M059J (cell line): ENCODE results near the gene ARL8B. TPM values are rescaled to one million over a fixed set of nuclear protein-coding genes. Genes with fewer than 3 reads are reported as not detected.
"Not testable (repeated sequence)": the region's sequence is repeated elsewhere in the genome, so short reads cannot be mapped to it uniquely, and the experiment has no call there.

Source experiments
- DNase-seq: peaks from one replicate; pipeline ENCODE4 v3.0.0-alpha.2; 2012; ENCODE audit warnings: low read depth
- total RNA-seq: library from RNA; depleted of rRNA; stranded (reverse); fragments of >200 nt; shearing (Covaris generic); gene quantifications from 2 replicates; pipeline ENCODE4 v1.2.3, GENCODE V29; 2014

ARL8B gene
- total RNA-seq, 1 experiment from 2014 or later: 40.9 TPM

DNA sequence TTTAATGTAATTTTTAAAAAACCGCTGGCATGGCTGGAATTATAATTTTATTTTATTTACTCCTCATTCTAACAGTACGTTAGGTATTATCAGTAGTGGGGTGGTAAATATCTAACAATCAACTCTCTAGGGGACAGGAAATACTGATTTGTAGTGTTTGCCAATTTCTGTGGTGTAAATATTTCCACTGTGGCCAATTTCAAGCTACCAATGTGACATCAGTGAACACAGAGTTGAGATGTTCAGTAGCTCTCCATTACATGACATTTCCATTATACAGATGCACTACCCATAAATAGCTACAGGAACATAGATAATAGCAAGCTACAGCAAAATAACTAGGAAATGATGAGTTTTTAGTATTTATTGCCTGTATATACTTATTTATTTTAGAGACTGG is 10.0 kb upstream of the ARL8B start:
- DNase-seq: no peak

DNA sequence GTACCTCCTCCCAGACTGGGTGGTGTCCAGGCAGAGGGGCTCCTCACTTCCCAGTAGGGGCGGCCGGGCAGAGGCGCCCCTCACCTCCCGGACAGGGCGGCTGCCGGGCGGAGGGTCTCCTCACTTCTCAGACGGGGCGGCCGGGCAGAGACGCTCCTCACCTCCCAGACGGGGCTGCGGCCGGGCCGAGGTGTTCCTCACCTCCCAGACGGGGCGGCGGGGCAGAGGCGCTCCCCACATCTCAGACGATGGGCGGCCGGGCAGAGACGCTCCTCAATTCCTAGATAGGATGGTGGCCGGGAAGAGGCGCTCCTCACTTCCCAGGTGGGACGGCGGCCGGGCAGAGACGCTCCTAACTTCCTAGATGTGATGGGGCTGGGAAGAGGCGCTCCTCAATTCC is 8.4 kb upstream of the ARL8B start:
- not testable (repeated sequence) for DNase-seq

DNA sequence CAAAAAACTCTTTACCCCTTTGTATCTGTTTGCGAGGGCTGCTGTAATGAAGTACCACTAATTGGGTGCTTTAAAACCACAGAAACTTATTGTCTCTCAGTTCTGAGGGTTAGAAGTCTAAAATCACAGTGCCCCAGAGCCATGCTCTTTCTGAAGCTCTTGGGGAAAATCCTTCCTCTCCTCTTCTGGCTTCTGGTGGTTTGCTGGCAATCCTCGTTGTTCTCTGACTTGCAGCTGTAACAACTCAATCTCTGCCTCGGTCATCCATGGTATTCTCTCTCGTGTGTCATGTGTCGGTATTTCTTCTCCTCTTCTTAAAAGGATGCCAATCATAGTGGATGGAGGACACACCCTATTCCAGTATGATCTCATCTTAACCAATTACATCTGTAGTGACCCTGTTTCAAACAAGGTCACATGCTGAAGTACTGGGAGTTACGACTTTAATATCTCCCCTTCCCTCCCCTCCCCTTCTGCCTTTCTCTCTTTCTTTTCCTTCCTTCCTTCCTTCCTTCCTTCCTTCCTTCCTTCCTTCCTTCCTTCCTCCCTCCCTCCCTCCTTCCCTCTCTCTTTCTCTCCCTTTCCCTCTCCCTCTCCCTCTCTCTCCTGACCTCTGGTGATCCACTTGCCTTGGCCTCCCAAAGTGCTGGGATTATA is 6.5 kb upstream of the ARL8B start:
- no peak for DNase-seq

DNA sequence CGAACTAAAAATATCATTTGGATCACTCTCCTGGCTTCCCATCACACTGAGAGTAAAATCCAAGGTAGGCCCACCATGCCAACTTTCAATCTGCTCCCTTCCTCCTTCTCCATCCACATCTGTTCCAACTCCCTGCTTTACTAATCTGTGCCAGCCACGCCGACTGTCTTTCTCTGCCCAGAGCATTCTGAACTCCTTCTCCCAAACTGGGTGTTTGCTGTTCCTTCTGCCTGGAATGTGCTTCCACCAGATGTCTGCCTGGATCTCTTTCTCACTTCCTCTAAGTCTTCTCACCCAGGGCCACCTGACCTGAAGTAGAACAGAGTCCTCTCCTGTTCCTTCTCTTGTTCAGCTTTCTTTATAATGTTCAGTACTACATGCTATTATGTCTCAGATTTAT is 5.6 kb upstream of the ARL8B start:
- no peak for DNase-seq

DNA sequence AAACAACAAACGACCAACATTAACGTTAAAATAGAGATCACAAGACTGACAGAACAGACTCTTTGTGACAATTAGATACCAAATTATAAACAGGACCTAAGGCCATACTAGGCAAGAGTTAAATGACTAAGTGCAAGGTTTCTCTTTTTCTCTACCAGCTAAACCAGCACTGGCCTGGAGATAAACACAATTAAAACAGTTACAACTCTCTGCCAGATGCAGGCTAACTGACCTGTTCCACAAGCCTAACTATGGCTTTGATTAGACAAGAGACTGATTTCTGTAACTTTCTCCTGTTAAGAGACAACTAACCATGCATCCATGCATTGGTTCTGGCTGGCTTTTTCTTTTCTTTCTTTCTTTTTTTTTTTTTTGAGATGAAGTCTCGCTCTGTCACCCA is 1.6 kb upstream of the ARL8B start:
- DNase-seq: no peak

DNA sequence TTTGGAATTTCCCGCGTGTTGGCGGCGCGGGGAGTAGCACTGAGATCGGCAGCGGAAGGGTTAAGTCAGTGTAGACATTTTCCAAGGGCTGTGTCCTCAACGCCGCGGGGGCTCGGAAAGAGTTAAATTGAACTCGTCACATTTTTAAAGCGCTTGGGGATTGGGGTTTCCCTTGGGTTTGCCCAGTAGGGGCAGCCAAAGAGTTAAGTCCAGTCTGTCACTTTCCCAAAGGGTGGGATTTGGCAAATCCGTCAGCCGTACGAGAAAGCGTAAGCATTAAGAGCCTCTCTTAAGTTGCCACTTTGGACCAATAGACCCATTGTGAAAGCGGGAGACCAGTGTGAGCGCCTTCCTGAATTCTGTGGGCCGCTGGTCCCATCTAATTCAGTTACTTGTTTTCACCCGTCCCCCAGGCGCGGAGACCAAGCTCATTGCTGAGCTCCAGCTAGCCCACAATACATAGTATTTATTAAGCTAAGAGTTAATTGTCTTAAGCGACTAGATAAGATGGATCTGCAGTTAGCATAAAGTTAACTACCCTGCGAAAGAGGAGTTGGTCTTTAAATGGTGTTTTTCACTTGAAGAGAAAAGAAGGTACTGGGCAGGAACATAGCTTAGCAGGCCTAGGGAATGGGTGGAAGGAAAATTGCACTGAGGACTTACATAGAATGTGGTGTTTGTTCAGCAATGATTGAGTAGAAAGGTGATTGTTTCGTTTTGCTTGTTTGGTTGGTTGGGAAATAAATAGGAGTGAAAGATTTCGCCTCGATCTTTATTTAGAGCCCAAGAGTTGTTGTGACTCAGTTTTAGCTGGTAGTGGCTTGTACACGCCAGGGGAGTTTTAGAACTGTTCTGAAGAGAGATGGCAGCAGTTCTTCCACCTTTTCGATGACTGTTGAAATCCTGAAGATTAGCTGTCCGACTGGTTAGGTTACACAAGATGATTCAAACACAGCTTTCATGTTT is 932 bp downstream of the ARL8B start:
- peak; percentile 51 for DNase-seq

DNA sequence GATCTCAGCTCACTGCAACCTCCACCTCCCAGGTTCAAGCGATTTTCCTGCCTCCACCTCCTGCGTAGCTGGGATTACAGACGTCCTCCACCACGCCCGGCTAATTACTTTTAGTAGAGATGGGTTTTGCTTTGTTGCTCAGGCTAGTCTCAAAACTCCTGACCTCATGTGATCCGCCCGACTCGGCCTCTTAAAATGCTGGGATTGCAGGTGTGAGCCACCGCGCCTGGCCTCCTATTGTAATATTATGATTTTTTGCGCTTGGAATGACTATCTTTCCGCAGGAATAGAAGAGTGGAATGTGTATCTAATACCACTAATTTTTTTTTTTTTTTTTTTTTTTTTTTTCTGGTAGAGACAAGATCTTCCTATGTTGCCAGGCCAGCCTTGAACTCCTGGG is 1.8 kb downstream of the ARL8B start:
- DNase-seq: no peak

DNA sequence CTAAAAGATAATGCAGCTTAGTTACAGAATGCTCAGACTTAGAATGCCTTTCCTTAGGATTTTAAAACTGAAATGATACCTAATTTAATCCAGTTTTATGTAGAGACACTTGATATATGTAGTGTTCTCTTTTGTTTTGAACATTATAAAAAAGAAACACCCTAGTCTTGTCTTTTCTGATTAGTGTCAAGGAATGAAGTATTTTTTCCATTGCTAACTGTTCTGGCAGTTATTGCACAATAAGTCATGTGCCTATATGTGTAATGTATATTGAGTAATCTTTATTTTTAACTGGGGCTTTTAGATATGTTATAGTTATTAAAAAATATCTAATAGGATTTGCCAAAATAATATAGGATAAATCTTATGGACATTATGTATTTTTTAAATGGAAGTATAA is 4.5 kb downstream of the ARL8B start:
- no peak for DNase-seq

DNA sequence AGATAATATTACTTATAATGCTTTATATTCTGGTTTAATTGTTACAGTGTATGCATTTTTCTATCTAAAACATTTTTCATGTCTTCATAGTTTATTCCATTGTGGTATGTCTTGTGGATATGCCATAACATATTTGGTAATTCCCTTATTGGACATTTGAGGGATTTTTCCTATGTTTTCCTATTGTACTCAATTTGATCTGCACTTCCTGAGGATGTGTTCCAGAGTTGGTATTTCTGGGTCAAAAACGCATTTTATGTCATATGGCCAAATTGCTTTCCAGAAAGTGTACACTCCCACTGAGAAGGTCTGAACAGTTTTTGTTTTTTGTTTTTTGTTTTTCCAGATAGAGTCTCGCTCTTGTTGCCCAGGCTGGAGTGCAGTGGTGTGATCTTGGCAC is 6.8 kb downstream of the ARL8B start:
- DNase-seq: no peak

DNA sequence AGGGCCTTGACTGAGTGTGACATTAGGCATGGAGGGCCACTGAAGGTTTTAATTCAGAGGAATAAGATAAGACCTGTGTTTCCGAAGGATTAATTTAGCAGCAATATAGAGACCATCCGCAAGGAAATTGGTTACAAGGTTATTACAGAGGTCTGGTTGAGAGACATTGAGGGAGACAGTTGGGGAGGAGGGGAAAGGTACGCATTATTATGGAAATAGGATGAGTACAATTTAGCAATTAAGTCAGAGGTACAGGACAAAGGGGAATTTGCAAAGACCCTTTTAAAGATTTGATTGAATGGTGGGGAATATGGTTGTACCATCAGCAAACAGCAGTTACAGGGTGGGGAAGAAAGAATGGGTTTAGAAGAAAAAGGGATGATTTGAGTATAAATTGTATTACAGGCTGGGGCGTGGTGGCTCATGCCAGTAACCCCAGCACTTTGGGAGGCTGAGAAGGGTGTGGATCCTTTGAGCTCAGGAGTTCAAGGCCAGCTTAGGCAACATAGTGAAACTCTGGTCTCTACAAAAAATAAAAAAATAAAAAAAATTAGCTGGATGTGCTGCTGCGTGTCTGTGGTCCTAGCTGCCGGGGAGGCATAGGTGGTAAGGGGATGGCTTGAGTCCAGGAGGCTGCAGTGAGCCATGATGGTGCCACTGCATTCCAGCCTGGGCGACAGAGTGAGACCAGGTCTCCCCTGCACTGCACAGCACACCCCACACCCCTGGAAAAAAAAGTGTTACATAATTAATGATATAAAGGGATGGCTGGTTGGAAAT is 11.3 kb downstream of the ARL8B start:
- DNase-seq: no peak

DNA sequence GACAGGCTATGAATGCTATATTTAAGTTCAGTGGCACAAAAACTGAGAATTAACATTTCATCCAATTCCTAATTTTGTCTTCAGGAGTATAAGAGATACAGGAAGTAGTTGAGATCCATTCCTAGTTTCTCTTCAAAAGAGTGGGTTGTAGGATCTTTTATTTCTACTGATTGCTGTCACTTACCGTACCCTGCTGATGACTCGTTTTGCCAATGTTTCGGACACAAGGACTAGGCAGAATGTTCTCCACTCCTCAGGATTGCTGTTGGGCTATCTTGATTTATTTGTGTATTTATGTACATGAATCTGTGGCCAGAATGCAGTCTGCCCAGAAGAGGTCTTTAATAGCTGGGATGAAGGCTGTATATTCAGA is 11.9 kb downstream of the ARL8B start:
- DNase-seq: no peak

DNA sequence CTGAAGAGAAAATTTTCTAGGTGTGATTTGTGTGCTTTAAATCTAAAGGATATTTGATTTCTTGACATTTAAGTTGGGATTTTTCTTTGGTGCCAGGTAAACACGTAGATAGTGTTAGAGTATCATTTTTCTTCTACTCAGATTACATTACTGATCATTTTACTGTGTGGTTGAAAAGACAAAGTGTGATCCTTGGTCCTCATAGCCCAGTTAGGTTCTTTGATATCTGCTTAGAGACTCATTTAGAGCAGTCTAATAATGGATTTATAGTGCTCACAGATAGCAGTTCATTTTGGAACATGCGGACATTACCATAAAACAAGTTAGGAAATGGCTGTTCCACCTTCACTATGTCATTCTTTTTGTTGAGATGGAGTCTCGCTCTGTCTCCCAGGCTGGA is 12.4 kb downstream of the ARL8B start:
- DNase-seq: no peak

DNA sequence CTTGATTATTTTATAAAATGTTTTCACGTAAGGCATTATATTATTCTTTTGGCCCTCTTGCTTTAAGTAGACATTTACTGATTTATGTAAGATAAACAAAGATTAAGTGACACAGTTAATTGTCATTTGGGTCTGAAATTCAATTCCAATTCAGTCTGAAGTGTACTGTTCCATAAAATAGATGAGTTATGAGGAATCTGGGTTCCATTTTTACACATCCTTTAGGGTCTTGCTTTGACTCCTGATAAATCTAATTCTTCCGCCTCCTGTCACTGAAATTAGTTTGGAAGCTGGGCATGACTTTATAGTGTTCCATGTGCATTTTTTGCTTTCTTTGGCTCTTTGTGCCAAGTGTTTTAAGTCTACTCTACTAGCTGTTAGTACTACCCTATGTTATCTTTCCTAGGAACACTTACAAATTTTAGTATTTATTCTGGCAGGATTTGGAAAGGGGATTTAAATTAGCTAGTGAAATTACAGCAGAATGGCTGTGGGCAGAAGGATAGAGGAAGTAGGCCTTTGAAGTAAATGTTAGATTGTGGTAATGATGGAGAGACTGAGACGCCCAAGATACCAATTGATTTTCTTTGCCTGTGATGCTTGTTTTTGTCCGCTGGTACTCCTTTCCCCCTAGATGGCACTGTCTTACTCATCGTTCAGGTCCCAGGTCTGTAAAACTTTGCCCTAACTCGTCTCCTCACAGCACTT is 14.3 kb downstream of the ARL8B start:
- DNase-seq: peak; percentile 49

DNA sequence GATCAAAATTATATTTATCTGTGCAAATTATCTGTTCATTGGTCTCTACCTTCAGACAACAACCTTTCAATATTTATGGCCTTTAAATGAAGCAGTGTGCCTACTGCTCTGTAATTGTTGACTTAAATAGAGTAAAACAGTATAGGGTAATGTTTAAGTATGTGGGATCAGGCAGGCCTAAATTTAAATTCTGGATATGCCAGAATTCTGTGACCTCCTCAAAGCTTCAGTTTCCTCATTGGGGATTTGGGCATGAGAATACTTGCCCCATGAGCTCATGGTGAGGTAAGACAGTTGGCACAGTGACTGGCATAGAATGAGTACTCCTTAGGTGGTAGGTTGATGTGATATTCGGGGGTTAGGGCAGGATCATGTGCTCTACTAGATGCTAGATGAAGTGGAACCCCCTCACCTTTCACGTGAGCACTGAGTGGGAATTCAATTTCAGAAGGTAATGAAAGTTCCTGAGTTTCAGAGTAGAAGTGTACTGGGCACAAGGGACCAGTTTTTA is 14.9 kb downstream of the ARL8B start:
- DNase-seq: peak; percentile 52

DNA sequence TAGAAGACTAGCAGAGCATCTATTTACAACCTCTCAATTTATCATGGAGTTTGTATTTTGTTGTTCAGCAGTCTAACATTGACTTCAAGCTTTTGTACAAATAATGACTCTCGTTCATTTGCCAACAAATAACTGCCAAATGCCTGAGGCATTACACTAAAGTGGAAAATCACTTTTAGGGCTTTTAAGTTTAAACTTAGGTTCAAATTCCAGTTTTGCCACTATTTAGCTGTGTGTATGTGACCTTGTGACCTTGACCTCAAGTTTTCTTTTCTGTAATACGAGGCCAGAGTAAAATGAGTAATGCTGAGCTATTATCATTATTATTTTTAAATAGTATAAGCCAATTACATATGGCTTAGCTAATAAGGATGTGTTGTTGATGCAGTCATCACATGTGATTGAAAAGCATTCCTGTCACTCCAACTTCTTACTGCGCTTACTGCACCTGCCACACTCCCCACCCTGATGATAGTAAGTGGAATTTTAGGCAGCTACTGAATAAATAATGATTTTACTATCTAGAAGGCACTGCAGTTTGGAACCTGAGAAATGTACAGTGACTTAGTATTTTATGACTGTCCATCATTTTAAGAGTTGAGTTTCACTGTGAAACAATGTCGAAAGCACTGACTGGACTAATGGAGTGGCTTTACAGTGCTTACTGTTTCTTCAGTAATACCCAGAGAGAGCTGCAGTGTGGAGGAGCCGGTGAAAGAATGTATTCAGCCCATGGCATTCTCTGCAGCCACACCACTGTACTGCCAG is 16.3 kb downstream of the ARL8B start:
- peak; percentile 65 for DNase-seq

DNA sequence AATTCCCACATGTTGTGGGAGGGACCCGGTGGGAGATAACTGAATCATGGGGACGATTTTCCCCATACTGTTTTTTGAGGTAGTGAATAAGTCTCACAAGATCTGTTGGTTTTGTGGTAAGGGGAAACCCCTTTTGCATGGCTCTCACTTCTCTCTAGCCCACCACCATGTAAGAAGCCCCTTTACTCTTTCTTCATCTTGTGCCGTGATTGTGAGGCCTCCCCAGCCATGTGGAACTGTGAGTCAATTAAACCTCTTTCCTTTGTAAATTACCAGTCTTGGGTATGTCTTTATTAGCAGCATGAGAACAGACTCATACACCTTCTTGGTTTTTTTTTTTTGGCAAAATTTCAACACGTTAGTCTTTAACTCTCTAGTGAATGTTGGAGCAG is 18.1 kb downstream of the ARL8B start:
- no peak for DNase-seq

DNA sequence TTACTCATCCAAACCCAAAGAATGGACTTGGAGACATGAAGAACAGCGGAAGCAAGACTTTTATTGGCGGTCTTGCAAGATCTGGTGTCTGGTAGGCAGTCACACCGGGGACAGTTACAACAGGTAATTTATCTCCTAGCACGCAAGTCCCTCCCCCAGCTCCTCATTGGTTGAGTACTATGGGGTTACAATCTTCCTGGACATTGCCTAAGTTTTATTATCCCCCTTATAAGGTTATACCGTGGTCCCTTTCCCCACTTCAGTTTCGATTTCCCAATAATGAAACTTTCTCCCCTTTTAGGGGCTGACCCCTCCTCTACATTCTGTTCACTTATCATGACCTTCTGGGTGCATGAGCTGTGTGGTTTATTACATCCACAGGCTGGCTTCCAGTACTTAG is 18.7 kb downstream of the ARL8B start:
- DNase-seq: no peak

DNA sequence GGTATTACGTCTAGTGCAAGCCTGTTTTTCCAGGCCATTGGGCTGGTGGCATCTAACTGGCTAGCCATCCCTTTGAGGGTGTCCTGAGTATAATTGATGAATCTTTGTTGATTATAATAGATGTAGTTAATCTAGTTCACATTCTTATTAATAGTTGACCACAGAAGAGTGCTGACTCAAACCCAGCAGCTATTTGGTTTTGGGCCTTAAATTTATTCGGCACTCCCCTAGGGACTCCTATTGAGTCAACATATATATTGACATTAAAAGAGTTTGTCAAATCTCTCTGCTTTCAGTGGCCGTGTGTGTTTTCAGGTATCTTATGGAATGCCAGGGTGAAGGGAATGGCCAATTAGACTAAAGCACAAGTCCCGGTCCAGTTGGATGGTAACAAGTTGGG is 19.7 kb downstream of the ARL8B start:
- DNase-seq: no peak

DNA sequence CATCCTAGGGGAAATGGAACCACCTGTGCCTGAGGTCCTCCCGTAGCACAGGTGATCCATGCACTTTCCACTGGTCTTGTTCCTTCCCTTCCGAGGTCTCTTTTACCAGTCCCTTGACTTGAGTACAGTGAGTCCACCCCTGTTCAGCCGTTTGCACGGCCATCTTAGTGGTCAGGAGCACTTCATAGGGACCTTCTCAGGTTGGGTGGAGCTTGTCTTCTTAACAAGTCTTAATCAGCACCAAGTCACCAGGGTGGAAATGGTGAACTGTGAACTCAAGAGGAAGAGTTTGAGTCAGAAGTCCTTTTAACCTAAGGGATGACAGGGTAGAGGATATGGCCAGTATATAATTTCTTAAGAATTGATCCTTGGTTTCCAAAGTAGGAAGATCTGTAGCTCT is 21.4 kb downstream of the ARL8B start:
- no peak for DNase-seq

DNA sequence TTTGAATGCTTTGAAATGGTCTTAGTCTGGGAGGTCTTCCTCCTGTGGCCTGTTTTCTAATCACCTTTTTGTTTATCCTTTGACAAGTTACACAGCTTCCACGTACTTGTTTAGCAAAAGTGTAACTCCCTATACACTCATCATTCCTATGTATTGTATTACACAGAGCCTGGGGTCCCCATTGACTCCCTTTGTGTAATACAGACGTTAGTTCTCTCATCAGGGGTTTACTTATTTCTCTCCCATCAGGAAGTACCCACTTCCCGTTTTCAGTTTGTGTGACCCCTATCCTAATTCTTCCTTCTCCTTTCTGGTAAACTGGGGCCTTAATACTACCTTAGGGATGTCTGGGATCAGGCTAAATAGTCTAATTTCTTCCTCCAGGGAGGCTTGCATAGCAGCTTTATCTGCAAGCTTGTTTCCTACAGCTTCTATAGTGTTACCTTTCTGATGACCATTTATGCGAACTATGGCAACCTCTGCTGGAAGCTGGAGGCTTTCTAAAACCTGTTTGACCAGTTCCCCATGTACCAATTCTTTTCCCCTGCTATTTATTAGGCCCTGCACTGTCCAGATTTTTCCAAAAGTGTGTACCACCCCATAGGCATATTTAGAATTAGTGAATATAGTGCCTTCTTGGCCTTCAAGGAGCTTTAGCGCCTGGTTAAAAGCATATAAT is 22.4 kb downstream of the ARL8B start:
- DNase-seq: no peak
